ENCODE results near the gene GPC5.

GRCh38 chr13:92412481-92412880, 1014.1 kb downstream of the GPC5 start:
- TF ChIP-seq YY1 (IDR thresholded peaks at IDR 0.05; ENCODE audit: insufficient read depth, insufficient read length), result no peak
- no peak for TF ChIP-seq SUZ12 (IDR thresholded peaks at IDR 0.05; ENCODE audit: extremely low read depth, insufficient read depth, insufficient read length)
- no peak for TF ChIP-seq ZNF274 (IDR thresholded peaks at IDR 0.05; ENCODE audit: low read depth, low read length)
